Erythroblast (primary cell): ENCODE results near the gene CBFB.

Experiments used
- GATA1 ChIP-seq: IDR thresholded peaks from 2 replicates; pipeline ENCODE4 v1.6.1; 2011; ENCODE audit warnings: low read depth, mild to moderate bottlenecking, control low read depth, low read length, moderate library complexity
- POLR2A ChIP-seq: IDR thresholded peaks from 2 replicates; pipeline ENCODE4 v1.6.1; 2011; ENCODE audit warnings: mild to moderate bottlenecking, low read length

GRCh38 chr16:67077871-67078270 lies 48.9 kb downstream of the CBFB start:
- TF ChIP-seq POLR2A = no peak
- TF ChIP-seq GATA1 = no peak
